Ovary (tissue), 9 donors: ENCODE measurements around the gene ACYP2. TPM values are rescaled to one million over a fixed set of nuclear protein-coding genes. Genes with fewer than 3 reads are reported as not detected.

Experiments used
- DNase-seq, 5 donors: peaks; one replicate each; pipeline ENCODE4 v3.0.0-alpha.2; 2019 to 2020
- H3K27ac ChIP-seq, 2 donors: fragments of 200-600 bp; one replicate each; pipeline versions ENCODE4 v1.5.1 to v1.8.0; 2019 to 2022
- H3K27me3 ChIP-seq: fragments of 200-600 bp; one replicate; pipeline ENCODE4 v1.8.0; 2022
- H3K36me3 ChIP-seq: fragments of 200-600 bp; sonication (generic); one replicate; pipeline ENCODE4 v1.5.1; 2019
- H3K4me1 ChIP-seq: one replicate; pipeline ENCODE4 v1.8.1; 2013; ENCODE audit warnings: mild to moderate bottlenecking, moderate library complexity; ENCODE audit not compliant: insufficient read depth
- H3K4me3 ChIP-seq: fragments of 200-600 bp; sonication (generic); one replicate; pipeline ENCODE4 v1.5.1; 2017
- H3K9me3 ChIP-seq, 2 donors: fragments of 200-600 bp in 1 of 2; sonication (generic) in 1 of 2; one replicate each; pipeline versions ENCODE4 v1.5.1 to v1.8.1; 2013 to 2019; ENCODE audit warnings: mild to moderate bottlenecking in 1 of 2, moderate library complexity in 1 of 2
- EP300 ChIP-seq: sonication (generic); formaldehyde crosslinking; IDR thresholded peaks from one replicate; pipeline ENCODE4 v1.6.1; 2017; ENCODE audit warnings: antibody characterized with exemption
- POLR2A ChIP-seq: fragments of 450-650 bp; IDR thresholded peaks from one replicate; pipeline ENCODE4 v1.6.1; 2017; ENCODE audit warnings: antibody characterized with exemption, mild to moderate bottlenecking, moderate library complexity
- WGBS, 3 donors: extraction: QIAGEN DNeasy Blood & Tissue Kit in 1 of 3; methylation state at CpG; one replicate each; pipeline versions ENCODE4 v1.1.5 to v1.1.7; 2013 to 2017; 5-methylcytosine and 5-hydroxymethylcytosine counted together
- intact Hi-C, 4 donors: fragments of 100-400 bp; cut with DNase I; formaldehyde crosslinking; loops; one replicate each; pipeline versions ENCODE4 v1.11.0 to v1.15.1; 2022 to 2023
- polyA plus RNA-seq, 2 donors: library from polyadenylated mRNA; stranded (reverse); fragments of 200-250 nt in 1 of 2; fragments of 350-450 nt in 1 of 2; fragmentation: Illumina TruSeq in 1 of 2; extraction: RNeasy Lipid Tissue Mini Kit (QIAGEN cat#74804) in 1 of 2; gene quantifications; one replicate each; pipeline ENCODE4 v1.2.3, GENCODE V29; 2013 to 2014
- total RNA-seq, 7 donors: library from RNA; depleted of rRNA in 2 of 7; stranded (reverse); fragments of >200 nt in 2 of 7; fragmentation: NEBNext Ultra II Directional in 3 of 7; extraction: Animal tissue kit (Norgen Biotek cat#: 25700) in 3 of 7; gene quantifications; one replicate each; pipeline versions ENCODE4 v1.1.0 to v1.2.4, GENCODE V29; 2016 to 2023
- TF ChIP-seq, protein P1 (sequence below), 3 donors: fragments of 450-650 bp in 2 of 3; fragments of 200-600 bp in 1 of 3; IDR thresholded peaks; one replicate each; pipeline versions ENCODE4 v1.5.1 to v1.8.0; 2016 to 2022; ENCODE audit warnings: antibody characterized with exemption in 3 of 3, mild to moderate bottlenecking in 1 of 3
- donor health status: DM: no; HTN: no; CAD: no; lungs with moderate emphysema.
- donor health status: DM: no; HTN: no; CAD: no.
- donor health status: Bipolar disorder and iron deficiency.
- donor health status: DM: yes; HTN: yes; CAD: no.
- donor health status: DM: no; HTN: no; CAD: no.
- donor health status: DM: yes; HTN: yes; CAD: no.

ACYP2 gene
- total and polyA plus RNA-seq, 9 donors = 10.4 to 27.1 (median 13.9) TPM

DNA sequence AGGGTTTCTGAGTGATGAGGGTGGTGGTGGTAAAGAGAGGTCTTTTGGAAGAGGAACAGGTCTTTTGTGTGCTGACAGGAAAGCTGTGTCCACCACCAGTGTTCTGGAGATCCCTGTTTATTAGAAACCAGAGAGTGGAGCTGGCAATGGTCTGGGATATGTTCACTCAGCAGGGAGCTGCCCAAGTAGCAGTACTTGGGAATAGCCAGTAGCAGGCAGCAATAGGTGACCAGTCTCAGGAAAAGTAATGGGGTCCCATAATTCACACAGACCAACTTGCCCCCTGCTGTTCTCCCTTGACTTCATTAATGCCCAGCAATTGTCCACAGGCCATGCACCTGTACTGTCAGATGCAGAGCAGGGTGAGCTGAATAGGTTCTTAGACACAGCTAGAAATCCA, 138.8 kb downstream of the ACYP2 start:
- H3K27ac ChIP-seq = no peak overlapping the region
- no peak overlapping the region for H3K4me3 ChIP-seq
- no peaks in the 10 kb centered on the region for H3K27me3 ChIP-seq
- intact Hi-C loops = no loop called here
- no peaks in the 10 kb centered on the region for H3K36me3 ChIP-seq
- H3K9me3 ChIP-seq = no peaks in the 10 kb centered on the region
- no peaks in the 10 kb centered on the region for H3K4me1 ChIP-seq
- TF ChIP-seq POLR2A (no peak), EP300 (no peak)
- TF ChIP-seq, protein P1, sequence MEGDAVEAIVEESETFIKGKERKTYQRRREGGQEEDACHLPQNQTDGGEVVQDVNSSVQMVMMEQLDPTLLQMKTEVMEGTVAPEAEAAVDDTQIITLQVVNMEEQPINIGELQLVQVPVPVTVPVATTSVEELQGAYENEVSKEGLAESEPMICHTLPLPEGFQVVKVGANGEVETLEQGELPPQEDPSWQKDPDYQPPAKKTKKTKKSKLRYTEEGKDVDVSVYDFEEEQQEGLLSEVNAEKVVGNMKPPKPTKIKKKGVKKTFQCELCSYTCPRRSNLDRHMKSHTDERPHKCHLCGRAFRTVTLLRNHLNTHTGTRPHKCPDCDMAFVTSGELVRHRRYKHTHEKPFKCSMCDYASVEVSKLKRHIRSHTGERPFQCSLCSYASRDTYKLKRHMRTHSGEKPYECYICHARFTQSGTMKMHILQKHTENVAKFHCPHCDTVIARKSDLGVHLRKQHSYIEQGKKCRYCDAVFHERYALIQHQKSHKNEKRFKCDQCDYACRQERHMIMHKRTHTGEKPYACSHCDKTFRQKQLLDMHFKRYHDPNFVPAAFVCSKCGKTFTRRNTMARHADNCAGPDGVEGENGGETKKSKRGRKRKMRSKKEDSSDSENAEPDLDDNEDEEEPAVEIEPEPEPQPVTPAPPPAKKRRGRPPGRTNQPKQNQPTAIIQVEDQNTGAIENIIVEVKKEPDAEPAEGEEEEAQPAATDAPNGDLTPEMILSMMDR (IDR thresholded peaks at IDR 0.05) = no peak
- no peak for DNase-seq

DNA sequence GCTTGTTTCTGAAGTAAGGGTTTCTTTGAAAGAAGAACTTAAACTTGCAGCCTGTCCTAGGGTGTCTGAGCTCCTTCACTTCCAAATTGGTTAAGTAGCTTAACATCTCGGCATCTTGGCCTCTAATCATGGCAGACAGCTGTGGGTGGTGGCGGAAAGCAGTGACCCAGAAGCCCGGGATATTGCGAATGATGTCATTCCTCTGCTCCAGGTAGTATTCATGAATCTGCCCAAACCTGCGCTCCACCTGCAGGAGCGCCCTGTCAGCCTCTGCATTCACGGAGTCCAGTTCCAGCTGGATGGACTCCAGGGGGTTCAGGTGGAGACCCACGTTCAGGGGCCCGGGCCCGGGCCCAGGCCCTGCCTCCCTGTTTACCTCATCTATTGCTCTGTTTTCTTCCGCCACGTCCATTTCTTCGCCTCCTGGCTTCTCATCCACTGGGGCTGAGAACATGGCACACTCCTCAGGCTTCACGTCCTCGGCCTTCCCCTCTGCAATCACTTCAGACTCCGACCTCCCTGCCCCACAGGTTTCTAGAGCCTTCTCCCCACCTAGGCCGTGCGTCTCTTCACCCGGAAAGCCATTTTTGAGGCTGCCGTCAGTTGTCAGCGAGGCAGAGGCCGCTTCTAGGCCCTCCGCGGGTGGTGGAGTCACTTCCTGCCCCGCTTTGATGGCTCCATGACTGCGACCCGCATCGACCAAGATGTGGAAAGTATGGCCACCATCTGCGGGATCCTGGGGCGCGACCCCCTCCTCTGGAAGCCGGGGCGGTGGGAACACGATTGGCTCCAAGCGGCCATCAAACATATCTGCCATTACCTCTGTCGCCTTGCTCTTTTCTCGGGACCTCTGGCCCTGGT, 140.0 kb downstream of the ACYP2 start:
- 96 to 97% (median 97%) methylated on average over 37 of the region's 37 CpGs for WGBS, 3 donors
- TF ChIP-seq EP300 (no peak), POLR2A (no peak)
- TF ChIP-seq, protein P1 (IDR thresholded peaks at IDR 0.05) = no peak
- intact Hi-C loops = no loop called here
- H3K27ac ChIP-seq = no peak overlapping the region
- H3K4me1 ChIP-seq = no peaks in the 10 kb centered on the region
- H3K9me3 ChIP-seq = no peaks in the 10 kb centered on the region
- no peak for DNase-seq
- H3K27me3 ChIP-seq = no peaks in the 10 kb centered on the region
- no peak overlapping the region for H3K4me3 ChIP-seq
- H3K36me3 ChIP-seq = no peaks in the 10 kb centered on the region

DNA sequence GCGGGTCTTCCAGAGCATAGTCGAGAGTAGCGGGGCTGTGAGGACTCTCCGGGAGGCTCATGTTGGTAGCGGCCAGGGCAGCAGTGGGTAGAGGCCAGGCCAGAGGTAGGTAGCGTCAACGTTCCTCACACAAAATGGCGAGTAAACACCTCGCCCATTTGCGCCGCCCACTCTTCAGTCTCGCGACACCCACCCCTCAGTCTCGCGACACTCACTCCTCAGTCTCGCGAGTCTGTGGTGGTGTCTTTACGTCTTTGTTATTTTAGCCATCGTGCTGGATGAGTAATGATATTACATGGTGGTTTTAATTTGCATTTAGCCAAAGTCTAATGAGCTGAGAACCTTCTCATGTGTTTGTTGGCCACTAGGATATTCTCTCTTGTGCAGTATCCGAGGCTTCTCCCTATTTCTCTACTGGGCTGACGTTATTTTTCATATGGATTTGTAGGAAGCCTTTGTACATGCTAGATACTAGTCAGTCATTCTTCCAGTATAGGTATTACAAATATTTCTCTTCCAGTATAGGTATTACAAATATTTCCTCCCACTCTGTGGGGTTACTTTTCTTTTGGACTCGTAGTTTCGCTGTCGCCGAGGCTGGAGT, 140.8 kb downstream of the ACYP2 start, which contains the start of gene TSPYL6:
TSPYL6 (minus strand) TSS at position 139 of the 604 bp plus-strand sequence; CDS start at position 61, 78 bp downstream.
- Histone ChIP-seq H3K36me3 (no peaks in the 10 kb centered on the region), H3K4me1 (no peaks in the 10 kb centered on the region), H3K27ac (no peak within 1 kb of the TSS), H3K9me3 (no peaks in the 10 kb centered on the region), H3K27me3 (no peaks in the 10 kb centered on the region), H3K4me3 (no peak within 1 kb of the TSS)
- no peak for DNase-seq
- TF ChIP-seq POLR2A (no peak), EP300 (no peak)
- TF ChIP-seq, protein P1 (IDR thresholded peaks at IDR 0.05) = no peak
- WGBS, 3 donors = 96 to 98% (median 97%) methylated on average over 25 of the region's 25 CpGs
- intact Hi-C loops = no loop called here

DNA sequence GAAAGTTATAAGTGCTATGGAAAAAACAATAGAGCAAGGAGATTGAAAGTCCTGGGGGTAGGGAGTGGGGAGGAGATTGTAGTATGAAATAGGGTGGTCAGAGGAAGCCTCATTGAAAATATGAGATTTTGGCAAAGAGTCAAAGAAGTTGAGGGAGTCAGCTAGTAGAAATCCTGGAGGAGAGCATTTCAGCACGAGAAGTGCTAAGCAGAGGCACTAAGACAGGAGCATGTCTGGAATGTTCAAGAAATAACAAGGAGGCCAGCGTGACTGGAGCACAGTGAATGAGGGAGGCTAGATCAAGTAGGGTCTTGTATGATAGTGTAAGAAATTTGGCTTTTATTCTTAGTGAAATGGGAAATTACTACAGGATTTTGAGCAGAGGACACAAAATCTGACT, 142.8 kb downstream of the ACYP2 start:
- 19 to 48% (median 23%) methylated on average over 2 of the region's 2 CpGs for WGBS, 3 donors
- Histone ChIP-seq H3K27ac (no peak overlapping the region), H3K4me3 (no peak overlapping the region), H3K36me3 (no peaks in the 10 kb centered on the region), H3K27me3 (no peaks in the 10 kb centered on the region), H3K9me3 (no peaks in the 10 kb centered on the region), H3K4me1 (peaks cover 1% of the 10 kb centered on the region)
- intact Hi-C loops = no loop called here
- TF ChIP-seq EP300 (no peak), POLR2A (no peak)
- TF ChIP-seq, protein P1 (IDR thresholded peaks at IDR 0.05) = no peak
- DNase-seq = no peak
